GM12875 (cell line): ENCODE measurements around the gene CREB5.
A peak's percentile ranks its signal among the peaks of the same experiment; 100 is the strongest.

Source experiments
- H3K4me3 ChIP-seq: one replicate; pipeline ENCODE4 v1.5.1; 2011; ENCODE audit warnings: low read depth, low read length, control low read depth
- CTCF ChIP-seq: IDR thresholded peaks from 2 replicates; pipeline ENCODE4 v1.5.1; 2011; ENCODE audit warnings: low read depth, mild to moderate bottlenecking, control low read depth, inconsistent platforms, low read length, moderate library complexity, borderline replicate concordance; ENCODE audit not compliant: insufficient read depth

CREB5 gene

GRCh38 chr7:28413011-28413410 lies 693 bp downstream of the CREB5 start:
- H3K4me3 ChIP-seq: peak overlapping the region; percentile 29

GRCh38 chr7:28414453-28414852 lies 2.1 kb downstream of the CREB5 start:
- H3K4me3 ChIP-seq: no peak overlapping the region

More at GRCh38 chr7:28413011-28413410, 693 bp downstream of the CREB5 start:
- TF ChIP-seq CTCF: no peak

GRCh38 chr7:28417321-28417940 lies 5.1 kb downstream of the CREB5 start:
- no peak for TF ChIP-seq CTCF
- H3K4me3 ChIP-seq: no peak overlapping the region

More at GRCh38 chr7:28414453-28414852, 2.1 kb downstream of the CREB5 start:
- TF ChIP-seq CTCF: no peak

DNA sequence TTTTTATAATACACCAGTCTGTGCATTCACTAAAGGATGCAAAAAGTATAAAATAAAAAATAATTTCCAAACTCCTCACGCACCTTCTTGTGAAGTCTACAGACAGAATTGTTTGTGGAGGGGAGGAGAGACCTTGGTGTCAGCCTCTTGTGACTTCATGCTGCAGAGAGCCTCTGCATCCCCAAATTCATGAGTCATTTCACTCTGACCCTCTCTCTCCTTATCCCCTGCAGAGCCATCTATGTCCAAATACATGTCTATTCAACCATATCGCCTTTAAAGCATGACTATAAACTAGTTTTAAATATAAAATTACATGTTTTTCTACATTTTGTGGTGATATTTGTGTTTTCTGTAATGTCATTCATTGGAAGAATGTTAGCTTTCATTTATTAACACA lies 6.0 kb downstream of the CREB5 start:
- H3K4me3 ChIP-seq: no peak overlapping the region
- no peak for TF ChIP-seq CTCF

- no peak overlapping the region for H3K4me3 ChIP-seq
- no peak for TF ChIP-seq CTCF
Observed at GRCh38 chr7:28418966-28419365, 6.6 kb downstream of the CREB5 start.

DNA sequence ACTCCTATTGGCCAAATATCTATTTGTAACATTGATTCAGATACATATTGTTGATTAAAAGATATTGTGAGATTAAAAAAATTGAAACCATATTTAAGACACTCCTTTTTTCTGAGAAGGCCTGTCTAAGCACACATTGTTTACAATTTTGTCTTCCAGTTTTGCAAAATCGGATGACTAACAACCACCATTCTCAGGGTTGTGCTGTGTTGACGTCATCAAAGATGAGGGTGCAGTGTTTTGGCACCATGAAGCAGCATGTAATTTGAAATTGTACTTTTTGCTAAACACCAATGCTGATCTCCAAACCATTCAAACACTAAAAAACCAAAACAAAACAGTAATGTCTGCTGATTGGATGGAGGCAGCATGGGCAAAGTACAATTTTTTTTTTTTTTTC lies 7.4 kb downstream of the CREB5 start:
- H3K4me3 ChIP-seq: no peak overlapping the region
- no peak for TF ChIP-seq CTCF

DNA sequence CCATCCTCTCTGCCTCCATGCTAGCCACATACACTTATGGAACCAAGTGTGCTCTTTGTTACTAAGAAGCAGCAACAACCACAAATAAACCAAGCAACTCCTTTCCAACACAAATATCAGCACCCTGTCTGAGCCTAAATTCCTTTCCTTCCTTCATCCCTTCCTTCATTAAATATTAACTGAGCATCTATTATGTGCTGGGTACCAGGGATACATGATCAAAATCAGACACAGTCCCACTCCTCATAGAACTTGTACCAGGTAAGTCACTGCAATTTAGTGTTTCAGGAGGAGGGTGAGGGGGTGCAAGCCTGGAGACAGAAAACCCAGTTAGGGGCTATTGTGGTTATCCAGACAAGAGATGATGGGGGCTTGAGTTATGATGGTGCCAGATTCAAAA lies 10.8 kb downstream of the CREB5 start:
- no peak for TF ChIP-seq CTCF
- no peak overlapping the region for H3K4me3 ChIP-seq
